OCI-LY3 (cell line): ENCODE data around the gene UMODL1.
A peak's percentile ranks its signal among the peaks of the same experiment; 100 is the strongest.

Experiments
- H2AFZ ChIP-seq: fragments of 200-600, 300-600 bp; shearing (Covaris generic); 2 replicates; pipeline ENCODE4 v1.6.0; 2014; ENCODE audit warnings: antibody characterized with exemption, low read depth, low read length
- H3K27ac ChIP-seq: fragments of 200-600, 300-600 bp; sonication (generic); 2 replicates; pipeline ENCODE4 v1.5.1; 2014; ENCODE audit warnings: mild to moderate bottlenecking, low read length, moderate library complexity, mixed read lengths
- H3K27me3 ChIP-seq: fragments of 200-600, 300-600 bp; sonication (generic); 2 replicates; pipeline ENCODE4 v1.6.1; 2014; ENCODE audit warnings: low read depth, low read length, mixed read lengths
- H3K36me3 ChIP-seq: fragments of 200-600, 300-600 bp; sonication (generic); replicated peaks from 2 replicates; pipeline ENCODE3; 2014; ENCODE audit warnings: low read depth, low read length, mixed read lengths
- H3K4me1 ChIP-seq: fragments of 300-600, 200-600 bp; sonication (generic); 2 replicates; pipeline ENCODE4 v1.6.1; 2014; ENCODE audit warnings: low read length, mixed read lengths
- H3K4me2 ChIP-seq: fragments of 200-600, 300-600 bp; sonication (generic); 2 replicates; pipeline ENCODE4 v1.6.1; 2014; ENCODE audit warnings: low read length, mixed read lengths
- H3K4me3 ChIP-seq: fragments of 300-600, 200-600 bp; sonication (generic); 2 replicates; pipeline ENCODE4 v1.5.1; 2014; ENCODE audit warnings: antibody characterized with exemption, mild to moderate bottlenecking, low read length, moderate library complexity
- H3K79me2 ChIP-seq: fragments of 300-600, 200-600 bp; shearing (Covaris generic); 2 replicates; pipeline ENCODE4 v1.6.1; 2014; ENCODE audit warnings: mild to moderate bottlenecking, low read length, mixed read lengths
- H3K9ac ChIP-seq: fragments of 300-600, 200-600 bp; shearing (Covaris generic); 2 replicates; pipeline ENCODE4 v1.6.0; 2014; ENCODE audit warnings: mild to moderate bottlenecking, low read length, moderate library complexity
- H3K9me3 ChIP-seq: fragments of 200-600, 300-600 bp; shearing (Covaris generic); 2 replicates; pipeline ENCODE4 v1.6.1; 2014; ENCODE audit warnings: low read length, mixed read lengths; ENCODE audit not compliant: insufficient read depth
- H4K20me1 ChIP-seq: fragments of 200-600, 300-600 bp; sonication (generic); 2 replicates; pipeline ENCODE4 v1.6.1; 2016; ENCODE audit warnings: low read length, mixed read lengths; ENCODE audit not compliant: insufficient read depth
- EZH2phosphoT487 ChIP-seq: fragments of 200-600 bp; shearing (Covaris generic); IDR thresholded peaks from 2 replicates; pipeline ENCODE4 v1.6.1; 2018; ENCODE audit warnings: antibody characterized with exemption, mixed run types, low read depth
- TF ChIP-seq, protein P1 (sequence below): fragments of 200-600, 300-600 bp; sonication (generic); IDR thresholded peaks from 2 replicates; pipeline ENCODE4 v1.5.1; 2014; ENCODE audit warnings: antibody characterized with exemption, low read length, low read depth

Gene UMODL1

DNA sequence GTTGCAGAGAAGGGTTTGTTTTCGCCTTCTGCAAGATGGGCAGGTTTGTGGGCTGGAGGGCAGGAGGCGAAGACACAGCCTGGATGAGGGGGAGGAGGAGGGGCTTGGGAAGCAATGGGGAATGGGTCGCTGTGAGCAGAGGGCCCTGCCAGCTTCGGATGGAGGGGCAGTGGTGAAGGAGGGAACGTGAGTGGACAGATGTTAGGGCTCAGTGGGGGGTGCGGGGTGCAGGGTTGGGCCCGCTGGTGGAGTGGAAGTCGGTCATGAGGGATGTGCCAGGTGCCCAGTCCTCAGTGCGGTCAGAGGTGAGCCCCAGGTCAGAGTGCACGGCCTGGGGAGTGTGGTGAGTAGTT is 92.4 kb downstream of the UMODL1 start:
- H3K4me3 ChIP-seq: no peak overlapping the region
- TF ChIP-seq EZH2phosphoT487: no peak
- TF ChIP-seq, protein P1, sequence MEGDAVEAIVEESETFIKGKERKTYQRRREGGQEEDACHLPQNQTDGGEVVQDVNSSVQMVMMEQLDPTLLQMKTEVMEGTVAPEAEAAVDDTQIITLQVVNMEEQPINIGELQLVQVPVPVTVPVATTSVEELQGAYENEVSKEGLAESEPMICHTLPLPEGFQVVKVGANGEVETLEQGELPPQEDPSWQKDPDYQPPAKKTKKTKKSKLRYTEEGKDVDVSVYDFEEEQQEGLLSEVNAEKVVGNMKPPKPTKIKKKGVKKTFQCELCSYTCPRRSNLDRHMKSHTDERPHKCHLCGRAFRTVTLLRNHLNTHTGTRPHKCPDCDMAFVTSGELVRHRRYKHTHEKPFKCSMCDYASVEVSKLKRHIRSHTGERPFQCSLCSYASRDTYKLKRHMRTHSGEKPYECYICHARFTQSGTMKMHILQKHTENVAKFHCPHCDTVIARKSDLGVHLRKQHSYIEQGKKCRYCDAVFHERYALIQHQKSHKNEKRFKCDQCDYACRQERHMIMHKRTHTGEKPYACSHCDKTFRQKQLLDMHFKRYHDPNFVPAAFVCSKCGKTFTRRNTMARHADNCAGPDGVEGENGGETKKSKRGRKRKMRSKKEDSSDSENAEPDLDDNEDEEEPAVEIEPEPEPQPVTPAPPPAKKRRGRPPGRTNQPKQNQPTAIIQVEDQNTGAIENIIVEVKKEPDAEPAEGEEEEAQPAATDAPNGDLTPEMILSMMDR: no peak
- no peaks in the 10 kb centered on the region for H3K79me2 ChIP-seq
- H3K9me3 ChIP-seq: no peaks in the 10 kb centered on the region
- H3K27ac ChIP-seq: no peak overlapping the region
- H2AFZ ChIP-seq: no peak overlapping the region
- no peaks in the 10 kb centered on the region for H4K20me1 ChIP-seq
- H3K4me2 ChIP-seq: no peak overlapping the region
- H3K36me3 ChIP-seq: no peaks in the 10 kb centered on the region
- no peaks in the 10 kb centered on the region for H3K4me1 ChIP-seq
- no peaks in the 10 kb centered on the region for H3K27me3 ChIP-seq
- no peak overlapping the region for H3K9ac ChIP-seq

DNA sequence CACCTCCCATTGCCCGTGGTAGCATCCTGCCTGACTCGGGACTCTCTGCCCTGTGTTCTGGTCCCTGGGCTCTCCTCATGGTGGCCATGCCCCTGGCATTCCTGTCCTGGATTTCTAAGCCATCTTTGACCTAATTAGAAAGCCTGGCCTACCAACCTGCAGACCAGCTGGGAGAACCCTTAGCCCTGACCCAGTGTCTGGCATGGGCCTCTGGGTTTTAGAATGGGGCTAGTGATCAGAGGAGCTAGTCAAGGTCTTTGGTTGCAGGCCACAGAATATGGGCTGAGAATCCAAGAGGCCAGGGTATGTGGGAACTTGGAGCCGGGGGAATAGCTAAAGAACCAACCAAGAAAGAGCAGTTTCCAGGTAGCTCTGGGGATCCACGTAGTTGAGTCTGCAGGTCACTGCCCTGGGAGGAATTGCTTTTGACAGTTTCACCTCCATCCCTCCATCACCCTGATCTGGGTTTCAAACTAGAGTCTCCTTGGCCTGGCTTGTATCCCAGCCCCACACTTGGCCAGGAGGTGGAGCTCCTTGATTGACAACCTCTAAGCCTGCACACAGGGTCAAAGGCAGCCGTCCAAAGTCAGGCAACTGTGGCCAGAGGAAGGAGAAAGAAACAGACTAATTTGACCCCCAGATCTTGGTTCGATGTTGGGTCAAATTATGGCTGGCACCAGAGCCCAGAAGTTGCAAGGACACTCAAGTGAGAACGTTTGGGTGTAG is 93.1 kb downstream of the UMODL1 start:
- no peak overlapping the region for H3K4me3 ChIP-seq
- H3K27me3 ChIP-seq: no peaks in the 10 kb centered on the region
- no peaks in the 10 kb centered on the region for H3K36me3 ChIP-seq
- H3K4me2 ChIP-seq: no peak overlapping the region
- no peaks in the 10 kb centered on the region for H3K79me2 ChIP-seq
- H3K4me1 ChIP-seq: no peaks in the 10 kb centered on the region
- no peak overlapping the region for H3K27ac ChIP-seq
- TF ChIP-seq EZH2phosphoT487: no peak
- TF ChIP-seq, protein P1: peak; percentile 70
- H3K9ac ChIP-seq: no peak overlapping the region
- no peaks in the 10 kb centered on the region for H4K20me1 ChIP-seq
- no peaks in the 10 kb centered on the region for H3K9me3 ChIP-seq
- H2AFZ ChIP-seq: no peak overlapping the region

DNA sequence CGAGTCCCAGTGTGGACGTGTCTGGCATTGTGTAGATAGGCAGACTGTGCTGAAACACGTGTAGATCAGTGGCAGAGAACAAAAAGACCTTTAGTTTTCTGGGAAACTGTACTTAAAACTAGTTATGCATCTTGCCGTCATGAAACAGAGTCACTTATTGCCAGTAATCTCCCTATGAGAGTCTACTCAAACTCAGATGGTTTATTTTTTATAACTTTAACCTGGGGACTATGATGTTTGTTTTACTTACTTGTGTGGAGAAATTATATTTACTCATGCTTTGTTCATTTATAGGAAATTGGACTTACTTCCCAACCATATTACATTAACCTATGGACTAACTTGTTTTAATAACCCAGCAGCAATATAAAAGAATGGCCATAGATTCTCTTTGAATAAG is 93.7 kb downstream of the UMODL1 start:
- no peaks in the 10 kb centered on the region for H3K27me3 ChIP-seq
- no peak overlapping the region for H3K9ac ChIP-seq
- no peak overlapping the region for H3K27ac ChIP-seq
- H3K9me3 ChIP-seq: no peaks in the 10 kb centered on the region
- H3K4me2 ChIP-seq: no peak overlapping the region
- H3K36me3 ChIP-seq: no peaks in the 10 kb centered on the region
- H4K20me1 ChIP-seq: no peaks in the 10 kb centered on the region
- TF ChIP-seq EZH2phosphoT487: no peak
- TF ChIP-seq, protein P1: no peak
- H3K79me2 ChIP-seq: no peaks in the 10 kb centered on the region
- no peaks in the 10 kb centered on the region for H3K4me1 ChIP-seq
- no peak overlapping the region for H2AFZ ChIP-seq
- no peak overlapping the region for H3K4me3 ChIP-seq

DNA sequence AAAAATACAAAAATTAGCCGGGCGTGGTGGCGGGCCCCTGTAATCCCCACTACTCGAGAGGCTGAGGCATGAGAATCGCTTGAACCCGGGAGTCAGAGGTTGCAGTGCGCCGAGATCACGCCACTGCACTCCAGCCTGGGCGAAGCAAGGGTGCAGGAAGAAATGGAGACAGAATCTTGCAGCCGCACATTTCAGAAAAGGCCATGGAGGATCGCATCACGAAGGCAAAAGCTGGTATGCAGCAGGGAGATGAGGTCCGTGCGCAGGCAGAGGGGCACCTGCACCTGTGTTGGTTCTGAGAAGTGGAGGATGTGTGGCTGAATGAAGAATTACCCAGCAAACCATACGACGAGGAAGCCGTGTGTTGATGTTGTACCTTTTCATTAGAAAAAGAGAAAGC is 94.8 kb downstream of the UMODL1 start:
- no peaks in the 10 kb centered on the region for H3K27me3 ChIP-seq

More for the DNA sequence above, 94.8 kb downstream of the UMODL1 start:
- Histone ChIP-seq H4K20me1 (no peaks in the 10 kb centered on the region), H3K79me2 (no peaks in the 10 kb centered on the region), H3K4me2 (no peak overlapping the region), H3K4me1 (no peaks in the 10 kb centered on the region), H3K4me3 (no peak overlapping the region), H3K27ac (no peak overlapping the region), H3K9me3 (no peaks in the 10 kb centered on the region), H2AFZ (no peak overlapping the region), H3K9ac (no peak overlapping the region), H3K36me3 (no peaks in the 10 kb centered on the region)
- TF ChIP-seq, protein P1: no peak
- TF ChIP-seq EZH2phosphoT487: no peak
